Endothelial cell of umbilical vein (primary cell): ENCODE data around the gene SWAP70. TPM values are rescaled to one million over a fixed set of nuclear protein-coding genes. Genes with fewer than 3 reads are reported as not detected.

Source experiments
- BruUV-seq: library from RNA; stranded (reverse); fragments of 400-500 nt; replicated peaks from 2 replicates; lab custom pipeline; 2021; lab: Mats Ljungman, UMichigan
- CTCF ChIA-PET: fragments of 300-600, 350-600 bp; sonication (Branson Sonifier 250); formaldehyde crosslinking; loops from one replicate; lab custom pipeline; 2021; ENCODE audit warnings: antibody characterized with exemption, inconsistent platforms; lab: Charles Lee
- POLR2A ChIA-PET: fragments of 300-600, 350-600 bp; sonication (Branson Sonifier 250); formaldehyde crosslinking; loops from one replicate; lab custom pipeline; 2021; ENCODE audit warnings: antibody characterized with exemption, inconsistent platforms; lab: Charles Lee
- DNase-seq: peaks from one replicate; pipeline ENCODE4 v3.0.0-alpha.2; 2011; ENCODE audit warnings: low read depth, low spot score
- FAIRE-seq: peaks from 2 replicates; lab custom pipeline; 2011; peaks lifted over from hg19 to GRCh38; lab: Jason Lieb, UNC
- H2AFZ ChIP-seq: 2 replicates; pipeline ENCODE4 v1.6.0; 2012; ENCODE audit warnings: low read depth, low read length, control low read depth, inconsistent platforms
- H3K27ac ChIP-seq: 2 replicates; pipeline ENCODE4 v1.5.1; 2011; ENCODE audit warnings: low read depth, mild to moderate bottlenecking, control low read depth, low read length, moderate library complexity; ENCODE audit not compliant: insufficient read depth
- H3K27me3 ChIP-seq, 2 experiments: 2 replicates each; pipeline versions ENCODE4 v1.6.0 to v1.6.1; 2011; ENCODE audit warnings: low read length in 2 of 2, mixed read lengths in 1 of 2; ENCODE audit not compliant: control insufficient read depth in 2 of 2, insufficient read depth in 2 of 2
- H3K36me3 ChIP-seq, 2 experiments: 2 replicates in 1 of 2; 3 replicates in 1 of 2; pipeline ENCODE4 v1.5.1; 2011; ENCODE audit warnings: low read length in 2 of 2, mild to moderate bottlenecking in 1 of 2, moderate library complexity in 1 of 2; ENCODE audit not compliant: control insufficient read depth in 2 of 2, insufficient read depth in 2 of 2; ENCODE audit errors: extremely low read depth in 1 of 2
- H3K4me1 ChIP-seq: 3 replicates; pipeline ENCODE4 v1.5.1; 2011; ENCODE audit warnings: mild to moderate bottlenecking, low read length; ENCODE audit not compliant: control insufficient read depth, insufficient read depth; ENCODE audit errors: extremely low read depth
- H3K4me2 ChIP-seq: 2 replicates; pipeline ENCODE4 v1.6.1; 2011; ENCODE audit warnings: low read length, control low read depth, mixed read lengths; ENCODE audit not compliant: insufficient read depth
- H3K4me3 ChIP-seq, 3 experiments: fragments of 200-600 bp in 1 of 3; sonication (generic), shearing (Covaris generic) in 1 of 3; replicated peaks in 1 of 3; 2 replicates each; pipeline ENCODE4 v1.5.1; 2011 to 2016; ENCODE audit warnings: control low read depth in 3 of 3, low read length in 3 of 3, mild to moderate bottlenecking in 2 of 3, inconsistent platforms in 1 of 3, low read depth in 1 of 3, moderate library complexity in 1 of 3; ENCODE audit not compliant: insufficient read depth in 1 of 3
- H3K79me2 ChIP-seq: 2 replicates; pipeline ENCODE4 v1.6.0; 2012; ENCODE audit warnings: low read length, inconsistent platforms; ENCODE audit not compliant: control insufficient read depth, insufficient read depth
- H3K9ac ChIP-seq: replicated peaks from 2 replicates; pipeline ENCODE3; 2011; ENCODE audit warnings: low read length, control low read depth; ENCODE audit not compliant: insufficient read depth; ENCODE audit errors: extremely low read depth
- H3K9me1 ChIP-seq: replicated peaks from 3 replicates; pipeline ENCODE4 v1.6.0; 2011; ENCODE audit warnings: mild to moderate bottlenecking, low read length; ENCODE audit not compliant: control insufficient read depth, insufficient read depth; ENCODE audit errors: extremely low read depth
- H3K9me3 ChIP-seq: replicated peaks from 2 replicates; pipeline ENCODE4 v1.5.1; 2012; ENCODE audit warnings: low read length, inconsistent platforms; ENCODE audit not compliant: control insufficient read depth, insufficient read depth
- H4K20me1 ChIP-seq: replicated peaks from 2 replicates; pipeline ENCODE3; 2011; ENCODE audit warnings: mild to moderate bottlenecking, low read length; ENCODE audit not compliant: control insufficient read depth, insufficient read depth; ENCODE audit errors: extremely low read depth
- EZH2 ChIP-seq: IDR thresholded peaks from 2 replicates; pipeline ENCODE4 v1.6.1; 2012; ENCODE audit warnings: borderline replicate concordance, low read depth, mild to moderate bottlenecking, moderate library complexity, low read length, inconsistent platforms; ENCODE audit not compliant: severe bottlenecking
- POLR2A ChIP-seq: IDR thresholded peaks from 2 replicates; pipeline ENCODE4 v1.6.1; 2012; ENCODE audit warnings: low read depth, mild to moderate bottlenecking, control low read depth, low read length
- POLR2AphosphoS5 ChIP-seq: IDR thresholded peaks from 2 replicates; pipeline ENCODE4 v1.6.1; 2012; ENCODE audit warnings: low read depth, mild to moderate bottlenecking, control low read depth, low read length, moderate library complexity; ENCODE audit not compliant: insufficient read depth
- dilution Hi-C: fragments of 300-500 bp; cut with MboI; formaldehyde crosslinking; loops from one replicate; pipeline ENCODE4 v1.15.0; 2019; ENCODE audit warnings: low sequenced_read_pairs; ENCODE audit not compliant: extremely low pct_ligation_motif_present
- intact Hi-C: fragments of 100-400 bp; cut with micrococcal nuclease; formaldehyde crosslinking; loops from one replicate; pipeline ENCODE4 v1.10.0; 2022
- polyA plus RNA-seq, 4 experiments: library from polyadenylated mRNA; depleted of rRNA in 3 of 4; stranded (reverse) in 3 of 4; unstranded in 1 of 4; fragments of >200 nt; gene quantifications; 2 replicates each; pipeline versions ENCODE4 v1.2.1 to v1.2.3, GENCODE V29; 2011 to 2012; ENCODE audit warnings: missing spikeins in 1 of 4
- total RNA-seq: library from RNA; stranded (reverse); gene quantifications from 2 replicates; pipeline ENCODE4 v1.2.3, GENCODE V29; 2021
- TF ChIP-seq, protein P1 (sequence below), 2 donors: IDR thresholded peaks; 1 replicate in 1 of 2; 2 replicates in 1 of 2; pipeline ENCODE4 v1.5.1; 2011; ENCODE audit warnings: low read length in 2 of 2, mild to moderate bottlenecking in 2 of 2, moderate library complexity in 2 of 2, control low read depth in 1 of 2, inconsistent platforms in 1 of 2, low read depth in 1 of 2; ENCODE audit not compliant: insufficient read depth in 1 of 2; ENCODE audit errors: extremely low read depth in 1 of 2

Gene SWAP70
- total and polyA plus RNA-seq, 2 donors (not counting 3 experiments of a cell fraction or from before 2014, with no cell fraction given): 52.5 to 165 TPM

GRCh38 chr11:9780929-9781328 lies 117.1 kb downstream of the SWAP70 start:
- Histone ChIP-seq H3K27me3 (no peaks in the 10 kb centered on the region), H3K4me3 (no peak overlapping the region), H4K20me1 (no peaks in the 10 kb centered on the region), H3K9me1 (no peaks in the 10 kb centered on the region), H3K27ac (no peak overlapping the region), H3K4me2 (no peak overlapping the region), H3K79me2 (no peaks in the 10 kb centered on the region), H3K9ac (no peak overlapping the region), H3K4me1 (no peaks in the 10 kb centered on the region), H3K9me3 (no peaks in the 10 kb centered on the region), H3K36me3 (peaks cover 0 to 7% of the 10 kb centered on the region in 2 experiments), H2AFZ (no peak overlapping the region)
- DNase-seq (no peak), FAIRE-seq (no peak)
- TF ChIP-seq POLR2AphosphoS5: no peak
- no peak for TF ChIP-seq POLR2A
- TF ChIP-seq, protein P1, sequence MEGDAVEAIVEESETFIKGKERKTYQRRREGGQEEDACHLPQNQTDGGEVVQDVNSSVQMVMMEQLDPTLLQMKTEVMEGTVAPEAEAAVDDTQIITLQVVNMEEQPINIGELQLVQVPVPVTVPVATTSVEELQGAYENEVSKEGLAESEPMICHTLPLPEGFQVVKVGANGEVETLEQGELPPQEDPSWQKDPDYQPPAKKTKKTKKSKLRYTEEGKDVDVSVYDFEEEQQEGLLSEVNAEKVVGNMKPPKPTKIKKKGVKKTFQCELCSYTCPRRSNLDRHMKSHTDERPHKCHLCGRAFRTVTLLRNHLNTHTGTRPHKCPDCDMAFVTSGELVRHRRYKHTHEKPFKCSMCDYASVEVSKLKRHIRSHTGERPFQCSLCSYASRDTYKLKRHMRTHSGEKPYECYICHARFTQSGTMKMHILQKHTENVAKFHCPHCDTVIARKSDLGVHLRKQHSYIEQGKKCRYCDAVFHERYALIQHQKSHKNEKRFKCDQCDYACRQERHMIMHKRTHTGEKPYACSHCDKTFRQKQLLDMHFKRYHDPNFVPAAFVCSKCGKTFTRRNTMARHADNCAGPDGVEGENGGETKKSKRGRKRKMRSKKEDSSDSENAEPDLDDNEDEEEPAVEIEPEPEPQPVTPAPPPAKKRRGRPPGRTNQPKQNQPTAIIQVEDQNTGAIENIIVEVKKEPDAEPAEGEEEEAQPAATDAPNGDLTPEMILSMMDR (IDR thresholded peaks at IDR 0.05; ENCODE audit: extremely low read depth in 1 of 2, insufficient read depth in 1 of 2, low read depth in 1 of 2, low read length in 2 of 2): no peak
- no peak for TF ChIP-seq EZH2
- BruUV-seq: no TSS peak
- dilution Hi-C loops (no loop called here), intact Hi-C loops (no loop called here)
- ChIA-PET CTCF (interaction anchor here (1.5 kb wide), 1 partner anchor 8 kb away, joined by 4 read pairs; no protein-coding TSS in a partner anchor), POLR2A (no interaction called here)

DNA sequence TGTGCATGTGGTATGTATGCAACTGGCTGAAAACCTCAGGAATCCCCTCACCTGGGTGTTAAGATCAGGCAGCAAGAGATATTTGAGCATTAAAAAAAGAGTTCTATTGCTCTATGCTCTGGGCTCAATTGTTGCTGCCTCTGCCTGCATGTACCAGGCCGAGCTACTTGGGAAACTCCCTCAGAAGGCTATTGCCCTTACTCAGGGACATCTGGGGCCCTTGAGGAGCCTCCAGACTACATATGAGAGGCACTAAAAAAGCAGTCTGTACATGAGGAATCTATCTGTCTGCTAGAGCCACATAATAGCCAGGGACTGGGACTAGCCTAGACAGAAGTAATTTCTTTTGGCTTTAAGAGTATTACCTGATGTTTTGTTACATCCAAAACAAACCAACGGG lies 120.1 kb downstream of the SWAP70 start:
- H3K36me3 ChIP-seq: peaks cover 2 to 14% of the 10 kb centered on the region in 2 experiments
- BruUV-seq: no TSS peak
- ChIA-PET CTCF (interaction anchor here (0.5 to 1.5 kb wide), 3 partner anchors 12 to 36 kb away, joined by 3 to 4 read pairs (median 3); no protein-coding TSS in a partner anchor), POLR2A (no interaction called here)
- FAIRE-seq (no peak), DNase-seq (no peak)
- dilution Hi-C loops (no loop called here), intact Hi-C loops (no loop called here)
- no peak overlapping the region for H3K4me3 ChIP-seq
- H3K9me3 ChIP-seq: no peaks in the 10 kb centered on the region
- H3K27me3 ChIP-seq: no peaks in the 10 kb centered on the region
- H3K79me2 ChIP-seq: no peaks in the 10 kb centered on the region
- H3K9me1 ChIP-seq: no peaks in the 10 kb centered on the region
- TF ChIP-seq POLR2A: no peak
- H3K4me1 ChIP-seq: no peaks in the 10 kb centered on the region
- H4K20me1 ChIP-seq: no peaks in the 10 kb centered on the region
- no peak overlapping the region for H3K27ac ChIP-seq
- H3K4me2 ChIP-seq: no peak overlapping the region
- no peak overlapping the region for H3K9ac ChIP-seq
- H2AFZ ChIP-seq: no peak overlapping the region
